ENCODE data around the gene HDAC5.
"Not testable (repeated sequence)": the region's sequence is repeated elsewhere in the genome, so short reads cannot be mapped to it uniquely, and the experiment has no call there.

GRCh38 chr17:44120281-44120680, 3.2 kb downstream of the HDAC5 start:
- not testable (repeated sequence) for TF ChIP-seq CTCF, POLR2A (IDR thresholded peaks at IDR 0.05)

Measured in body of pancreas (tissue), 4 donors.